K562 (cell line): ENCODE results near the gene XKR7. TPM values are rescaled to one million over a fixed set of nuclear protein-coding genes. Genes with fewer than 3 reads are reported as not detected.
A peak's percentile ranks its signal among the peaks of the same experiment; 100 is the strongest.

Experiments
- ATAC-seq: fragments of 200-7000 bp; cut with Tn5 transposase; 3 replicates; pipeline ENCODE4 v1.9.1; 2020; ENCODE audit warnings: moderate library complexity
- BruUV-seq: library from RNA; stranded (reverse); fragments of 400-500 nt; replicated peaks from 2 replicates; lab custom pipeline; 2021; lab: Mats Ljungman, UMichigan
- CTCF ChIA-PET: fragments of 300-600 bp; formaldehyde crosslinking; extraction: SDS; loops from one replicate; lab custom pipeline; 2021; ENCODE audit warnings: low intra/inter-chr PET ratio; lab: Yijun Ruan, JAX
- POLR2A ChIA-PET: fragments of 300-600, 350-650 bp; sonication (Branson Sonifier 250); formaldehyde crosslinking; extraction: SDS; loops from one replicate; lab custom pipeline; 2021; ENCODE audit warnings: antibody characterized with exemption, inconsistent platforms; lab: Yijun Ruan, JAX
- DNase-seq, 4 experiments: peaks; one replicate each; pipeline versions ENCODE4 v3.0.0 to v3.0.0-alpha.2; 2011 to 2018; ENCODE audit warnings: low spot score in 3 of 4, mixed read lengths in 3 of 4; ENCODE audit errors: extremely low read depth in 1 of 4
- FAIRE-seq: peaks from 2 replicates; lab custom pipeline; 2011; peaks lifted over from hg19 to GRCh38; lab: Jason Lieb, UNC
- H2AFZ ChIP-seq: 2 replicates; pipeline ENCODE4 v1.6.0; 2011; ENCODE audit warnings: low read depth, low read length, control low read depth, inconsistent platforms
- H3K27ac ChIP-seq: fragments of 200-600 bp; 3 replicates; pipeline ENCODE4 v1.8.0; 2011; ENCODE audit warnings: low read depth, mild to moderate bottlenecking, control low read depth, inconsistent platforms, low read length, moderate library complexity, mixed read lengths; ENCODE audit errors: extremely low read depth
- H3K27me3 ChIP-seq, 2 experiments: fragments of 300-600 bp in 1 of 2; 2 replicates in 1 of 2; 3 replicates in 1 of 2; pipeline versions ENCODE4 v1.6.0 to v1.8.0; 2011; ENCODE audit warnings: inconsistent platforms in 2 of 2, low read length in 2 of 2, mild to moderate bottlenecking in 1 of 2, mixed read lengths in 1 of 2, moderate library complexity in 1 of 2; ENCODE audit not compliant: control insufficient read depth in 2 of 2, insufficient read depth in 2 of 2
- H3K36me3 ChIP-seq: fragments of 300-600 bp; 3 replicates; pipeline ENCODE4 v1.8.0; 2011; ENCODE audit warnings: mild to moderate bottlenecking, low read length, inconsistent platforms; ENCODE audit not compliant: control insufficient read depth, insufficient read depth
- H3K4me1 ChIP-seq, 2 experiments: fragments of 200-600 bp in 1 of 2; replicated peaks in 1 of 2; 2 replicates in 1 of 2; 3 replicates in 1 of 2; pipeline versions ENCODE4 v1.5.1 to v1.8.0; 2011; ENCODE audit warnings: inconsistent platforms in 2 of 2, low read length in 2 of 2, mild to moderate bottlenecking in 1 of 2, mixed read lengths in 1 of 2, moderate library complexity in 1 of 2; ENCODE audit not compliant: control insufficient read depth in 2 of 2, insufficient read depth in 2 of 2
- H3K4me2 ChIP-seq: 2 replicates; pipeline ENCODE4 v1.6.1; 2011; ENCODE audit warnings: low read length, control low read depth, inconsistent platforms, mixed read lengths; ENCODE audit not compliant: insufficient read depth
- H3K4me3 ChIP-seq: fragments of 200-600 bp; sonication (generic), shearing (Covaris generic); 2 replicates; pipeline ENCODE4 v1.5.1; 2016; ENCODE audit warnings: control low read depth, inconsistent platforms
- H3K79me2 ChIP-seq: fragments of 200-600 bp; 3 replicates; pipeline ENCODE4 v1.8.0; 2011; ENCODE audit warnings: low read length, inconsistent platforms; ENCODE audit not compliant: control insufficient read depth, insufficient read depth
- H3K9ac ChIP-seq, 2 experiments: 2 replicates each; pipeline versions ENCODE4 v1.6.0 to v1.6.1; 2011; ENCODE audit warnings: low read depth in 2 of 2, low read length in 2 of 2, control low read depth in 1 of 2, inconsistent platforms in 1 of 2, mild to moderate bottlenecking in 1 of 2, mixed read lengths in 1 of 2; ENCODE audit not compliant: insufficient read depth in 1 of 2
- H3K9me1 ChIP-seq: one replicate; pipeline ENCODE4 v1.6.0; 2011; ENCODE audit warnings: inconsistent platforms, mild to moderate bottlenecking, low read length, moderate library complexity; ENCODE audit not compliant: control insufficient read depth, insufficient read depth
- H3K9me3 ChIP-seq: replicated peaks from 2 replicates; pipeline ENCODE4 v1.5.1; 2011; ENCODE audit warnings: low read depth, low read length, inconsistent platforms; ENCODE audit not compliant: control insufficient read depth, insufficient read depth
- H4K20me1 ChIP-seq: replicated peaks from 2 replicates; pipeline ENCODE4 v1.6.1; 2011; ENCODE audit warnings: low read length, inconsistent platforms, mixed read lengths; ENCODE audit not compliant: control insufficient read depth, insufficient read depth
- AFF1 ChIP-seq, 2 experiments: fragments of 450-650 bp; IDR thresholded peaks; 2 replicates each; pipeline ENCODE4 v1.6.1; 2018; ENCODE audit warnings: mild to moderate bottlenecking in 2 of 2, low read depth in 1 of 2; ENCODE audit not compliant: partially characterized antibody in 2 of 2
- CREM ChIP-seq: IDR thresholded peaks from 2 replicates; pipeline ENCODE4 v1.6.1; 2014; ENCODE audit warnings: antibody characterized with exemption, low read depth
- CTBP1 ChIP-seq: fragments of 450-650 bp; IDR thresholded peaks from 2 replicates; pipeline ENCODE4 v1.6.1; 2016; ENCODE audit warnings: borderline replicate concordance
- CTCF ChIP-seq, 3 experiments: IDR thresholded peaks in 2 of 3; conservative IDR thresholded peaks in 1 of 3; 2 replicates each; pipeline ENCODE4 v1.5.1; 2011 to 2012; ENCODE audit warnings: low read length in 3 of 3, mild to moderate bottlenecking in 3 of 3, control low read depth in 2 of 3, improper control_type of control experiment in 1 of 3, inconsistent platforms in 1 of 3, low read depth in 1 of 3, mixed read lengths in 1 of 3, moderate library complexity in 1 of 3; ENCODE audit not compliant: insufficient read depth in 2 of 3
- CTCFL ChIP-seq: IDR thresholded peaks from 2 replicates; pipeline ENCODE4 v1.6.1; 2011; ENCODE audit warnings: borderline replicate concordance, low read depth, mild to moderate bottlenecking, moderate library complexity, low read length; ENCODE audit not compliant: insufficient read depth, poor library complexity, severe bottlenecking
- DLX4 ChIP-seq: fragments of 250-450 bp; sonication (Bioruptor Pico); IDR thresholded peaks from 2 replicates; pipeline ENCODE4 v1.6.1; 2021; ENCODE audit warnings: mild to moderate bottlenecking
- NRF1 ChIP-seq, 2 experiments: fragments of 450-650 bp; IDR thresholded peaks in 1 of 2; conservative IDR thresholded peaks in 1 of 2; 2 replicates each; pipeline ENCODE4 v1.6.1; 2014; ENCODE audit warnings: mild to moderate bottlenecking in 2 of 2
- VEZF1 ChIP-seq: fragments of 200-800 bp; sonication (Bioruptor generic); IDR thresholded peaks from 2 replicates; pipeline ENCODE4 v1.6.1; 2017; ENCODE audit warnings: missing genetic modification characterization, missing compliant biosample characterization
- WGBS: fragments of 100-300 bp; shearing (Covaris generic); methylation state at CpG from one replicate; pipeline ENCODE4 v1.1.6; 2016; ENCODE audit warnings: low coverage, mixed read lengths; ENCODE audit not compliant: insufficient coverage; ENCODE audit errors: missing lambda C conversion rate; 5-methylcytosine and 5-hydroxymethylcytosine counted together
- in situ Hi-C: fragments of 300-500 bp; cut with MboI; formaldehyde crosslinking; loops from 4 replicates; pipeline ENCODE4 v1.15.0; 2018; ENCODE audit warnings: inconsistent platforms, mixed read lengths
- intact Hi-C: fragments of 100-400 bp; cut with micrococcal nuclease; formaldehyde crosslinking; loops from 2 replicates; pipeline ENCODE4 v1.14.2; 2022
- polyA plus RNA-seq, 8 experiments: library from polyadenylated mRNA; depleted of rRNA in 4 of 8; stranded (reverse) in 5 of 8; unstranded in 3 of 8; fragments of >200 nt; fragmentation: Nextera tagmentation in 2 of 8; fragmentation: Illumina TruSeq in 1 of 8; extraction: Ambion mirVana in 2 of 8; extraction: Trizol in 1 of 8; gene quantifications; 2 replicates each; pipeline versions ENCODE4 v1.2.1 to v1.2.3, GENCODE V29; 2011 to 2014; ENCODE audit warnings: inconsistent platforms in 1 of 8, missing spikeins in 1 of 8
- total RNA-seq, 7 experiments: library from RNA; depleted of rRNA in 6 of 7; stranded (reverse); fragments of >200 nt in 6 of 7; fragmentation: Illumina TruSeq in 2 of 7; extraction: Trizol in 2 of 7; gene quantifications; 2 replicates each; pipeline versions ENCODE4 v1.2.1 to v1.2.3, GENCODE V29; 2011 to 2021; ENCODE audit warnings: low replicate concordance in 1 of 7

The XKR7 gene
- total and polyA plus RNA-seq, 9 of the 15 experiments (the other 6 are each of a cell fraction or from before 2014, with no cell fraction given) = 0.02 TPM; not detected in 8

GRCh38 chr20:32017711-32018251, 49.8 kb downstream of the XKR7 start:
- Histone ChIP-seq H3K36me3 (no peaks in the 10 kb centered on the region), H3K4me2 (peak overlapping the region; percentile 33), H3K4me1 (peaks cover 6 to 19% of the 10 kb centered on the region in 2 experiments; a peak in 4 of 5 replicates), H2AFZ (peak overlapping the region; percentile 10; the same call in 1 of the 2 replicates), H4K20me1 (0 out of 2 replicates have a peak, but pooled peaks cover 11% of the 10 kb centered on the region), H3K9me3 (no peaks in the 10 kb centered on the region), H3K9ac (no peak overlapping the region), H3K4me3 (no peak overlapping the region), H3K79me2 (no peaks in the 10 kb centered on the region), H3K27ac (no peak overlapping the region), H3K9me1 (no peaks in the 10 kb centered on the region), H3K27me3 (peaks cover 23 to 64% of the 10 kb centered on the region in 2 experiments)
- WGBS = 4% methylated on average over 20 of the region's 35 CpGs
- CTCF ChIA-PET = no interaction called here
- intact Hi-C loops (loop anchor here (5.0 kb wide), 1 partner anchor 65 kb away; the partner anchor contains the start of gene PDRG1), in situ Hi-C loops (no loop called here)
- BruUV-seq = no TSS peak
- ATAC-seq = peak; percentile 77
- DNase-seq = peak; percentile 62 to 81 (median 70)
- no peak for FAIRE-seq
- TF ChIP-seq VEZF1 (peak; percentile 44; the same call in 1 of the 2 replicates), CTBP1 (peak; percentile 44; the same call in 1 of the 2 replicates), AFF1 (IDR thresholded peaks at IDR 0.05; ENCODE audit: low read depth in 1 of 2, partially characterized antibody in 2 of 2) (no peak), NRF1 (conservative IDR thresholded peaks at IDR 0.05 in 1 of 2, IDR thresholded peaks at IDR 0.05 in 1 of 2) (0 out of 4 replicates have a peak, but pooled peaks of 1 of the 2 experiments have one; percentile 25), CTCFL (peak; percentile 23), CREM (0 out of 2 replicates have a peak, but pooled peaks have one; percentile 39), CTCF (IDR thresholded peaks at IDR 0.05 in 2 of 3, conservative IDR thresholded peaks at IDR 0.05 in 1 of 3; ENCODE audit: insufficient read depth in 2 of 3, low read depth in 1 of 3, low read length in 3 of 3) (peak; percentile 25 to 45 (median 34); a peak in 2 of 6 replicates), DLX4 (CRISPR knock-in tag) (no peak)
- POLR2A ChIA-PET = interaction anchor here (1.0 kb wide), 1 partner anchor 10 kb away, joined by 3 read pairs; no protein-coding TSS in a partner anchor
